Measurements from ENCODE around the gene BAIAP2L1. TPM values are rescaled to one million over a fixed set of nuclear protein-coding genes. Genes with fewer than 3 reads are reported as not detected.

BAIAP2L1 gene
- total RNA-seq, 1 experiment from 2014 or later: 63.8 TPM

- peaks cover 17% of the 10 kb centered on the region for H3K36me3 Mint-ChIP-seq (ENCODE audit: insufficient read depth, unreplicated experiment)
- TF ChIP-seq, protein P1, sequence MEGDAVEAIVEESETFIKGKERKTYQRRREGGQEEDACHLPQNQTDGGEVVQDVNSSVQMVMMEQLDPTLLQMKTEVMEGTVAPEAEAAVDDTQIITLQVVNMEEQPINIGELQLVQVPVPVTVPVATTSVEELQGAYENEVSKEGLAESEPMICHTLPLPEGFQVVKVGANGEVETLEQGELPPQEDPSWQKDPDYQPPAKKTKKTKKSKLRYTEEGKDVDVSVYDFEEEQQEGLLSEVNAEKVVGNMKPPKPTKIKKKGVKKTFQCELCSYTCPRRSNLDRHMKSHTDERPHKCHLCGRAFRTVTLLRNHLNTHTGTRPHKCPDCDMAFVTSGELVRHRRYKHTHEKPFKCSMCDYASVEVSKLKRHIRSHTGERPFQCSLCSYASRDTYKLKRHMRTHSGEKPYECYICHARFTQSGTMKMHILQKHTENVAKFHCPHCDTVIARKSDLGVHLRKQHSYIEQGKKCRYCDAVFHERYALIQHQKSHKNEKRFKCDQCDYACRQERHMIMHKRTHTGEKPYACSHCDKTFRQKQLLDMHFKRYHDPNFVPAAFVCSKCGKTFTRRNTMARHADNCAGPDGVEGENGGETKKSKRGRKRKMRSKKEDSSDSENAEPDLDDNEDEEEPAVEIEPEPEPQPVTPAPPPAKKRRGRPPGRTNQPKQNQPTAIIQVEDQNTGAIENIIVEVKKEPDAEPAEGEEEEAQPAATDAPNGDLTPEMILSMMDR (IDR thresholded peaks at IDR 0.05; ENCODE audit: unreplicated experiment): no peak
- no peaks in the 10 kb centered on the region for H3K4me1 Mint-ChIP-seq (ENCODE audit: low read depth, unreplicated experiment)
- intact Hi-C loops (cut with micrococcal nuclease; ENCODE audit: unreplicated experiment): no loop called here
- H3K27me3 Mint-ChIP-seq (ENCODE audit: unreplicated experiment): no peaks in the 10 kb centered on the region
- CTCF ChIA-PET: interaction anchor here (0.7 kb wide), 1 partner anchor 25 kb away, joined by 5 read pairs; no protein-coding TSS in a partner anchor
- DNase-seq: no peak
- no peaks in the 10 kb centered on the region for H3K9me3 Mint-ChIP-seq (ENCODE audit: low read depth, unreplicated experiment)
- no peak overlapping the region for H3K4me3 Mint-ChIP-seq (ENCODE audit: low read depth, unreplicated experiment)
- H3K27ac Mint-ChIP-seq (ENCODE audit: unreplicated experiment): no peak overlapping the region
- no TSS peak for BruUV-seq (replicated peaks)
Observed at GRCh38 chr7:98254951-98255610, 145.8 kb downstream of the BAIAP2L1 start.

- H3K27ac Mint-ChIP-seq (ENCODE audit: unreplicated experiment): no peak overlapping the region
- H3K36me3 Mint-ChIP-seq (ENCODE audit: insufficient read depth, unreplicated experiment): peaks cover 17% of the 10 kb centered on the region
- H3K4me1 Mint-ChIP-seq (ENCODE audit: low read depth, unreplicated experiment): no peaks in the 10 kb centered on the region
- TF ChIP-seq, protein P1 (IDR thresholded peaks at IDR 0.05; ENCODE audit: unreplicated experiment): no peak
- DNase-seq: no peak
- BruUV-seq (replicated peaks): no TSS peak
- H3K4me3 Mint-ChIP-seq (ENCODE audit: low read depth, unreplicated experiment): no peak overlapping the region
- H3K27me3 Mint-ChIP-seq (ENCODE audit: unreplicated experiment): no peaks in the 10 kb centered on the region
- intact Hi-C loops (cut with micrococcal nuclease; ENCODE audit: unreplicated experiment): no loop called here
- H3K9me3 Mint-ChIP-seq (ENCODE audit: low read depth, unreplicated experiment): no peaks in the 10 kb centered on the region
- CTCF ChIA-PET: interaction anchor here (0.7 kb wide), 1 partner anchor 24 kb away, joined by 5 read pairs; no protein-coding TSS in a partner anchor
Observed at GRCh38 chr7:98254516-98254915, 146.4 kb downstream of the BAIAP2L1 start.

DNA sequence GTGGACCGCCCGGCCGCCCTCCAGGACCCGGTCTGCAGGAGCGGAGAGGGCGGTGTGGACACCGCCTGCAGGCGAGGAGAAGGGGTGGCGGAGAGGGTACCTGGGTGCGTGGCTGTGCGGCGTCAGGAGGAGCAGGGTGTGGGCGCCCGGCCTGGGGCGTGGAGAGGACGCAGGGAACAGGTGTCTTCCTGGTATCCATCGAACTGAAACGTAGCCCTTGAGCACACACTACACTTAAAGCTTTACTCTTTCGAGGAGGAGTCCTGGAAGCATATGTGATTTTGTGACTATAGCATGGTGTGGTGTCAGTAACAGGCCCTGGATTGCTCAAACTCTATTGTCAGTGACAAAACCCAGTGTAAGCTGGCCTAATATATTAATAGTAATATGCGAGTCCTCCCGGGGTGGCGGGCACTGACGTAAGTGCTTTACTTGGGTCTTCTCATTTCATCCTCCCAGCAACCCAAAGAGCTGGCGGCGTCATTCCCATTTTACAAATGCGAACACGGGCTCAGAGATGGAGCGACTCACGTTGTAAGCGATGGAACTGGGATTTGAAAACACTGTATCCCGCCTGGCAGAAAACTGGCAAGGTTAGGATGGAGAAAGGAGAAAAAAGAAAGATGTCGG is 148.3 kb downstream of the BAIAP2L1 start:
- H3K36me3 Mint-ChIP-seq (ENCODE audit: insufficient read depth, unreplicated experiment): peaks cover 17% of the 10 kb centered on the region
- BruUV-seq (replicated peaks): TSS peak; percentile 55
- CTCF ChIA-PET: interaction anchor here (0.6 to 0.7 kb wide), 2 partner anchors 11 to 19 kb away, joined by 3 read pairs; no protein-coding TSS in a partner anchor
- H3K27me3 Mint-ChIP-seq (ENCODE audit: unreplicated experiment): no peaks in the 10 kb centered on the region
- H3K9me3 Mint-ChIP-seq (ENCODE audit: low read depth, unreplicated experiment): no peaks in the 10 kb centered on the region
- peaks cover 8% of the 10 kb centered on the region for H3K4me1 Mint-ChIP-seq (ENCODE audit: low read depth, unreplicated experiment)
- no peak for DNase-seq
- H3K4me3 Mint-ChIP-seq (ENCODE audit: low read depth, unreplicated experiment): peak overlapping the region; percentile 100
- intact Hi-C loops (cut with micrococcal nuclease; ENCODE audit: unreplicated experiment): no loop called here
- TF ChIP-seq, protein P1 (IDR thresholded peaks at IDR 0.05; ENCODE audit: unreplicated experiment): no peak
- peak overlapping the region; percentile 82 for H3K27ac Mint-ChIP-seq (ENCODE audit: unreplicated experiment)

DNA sequence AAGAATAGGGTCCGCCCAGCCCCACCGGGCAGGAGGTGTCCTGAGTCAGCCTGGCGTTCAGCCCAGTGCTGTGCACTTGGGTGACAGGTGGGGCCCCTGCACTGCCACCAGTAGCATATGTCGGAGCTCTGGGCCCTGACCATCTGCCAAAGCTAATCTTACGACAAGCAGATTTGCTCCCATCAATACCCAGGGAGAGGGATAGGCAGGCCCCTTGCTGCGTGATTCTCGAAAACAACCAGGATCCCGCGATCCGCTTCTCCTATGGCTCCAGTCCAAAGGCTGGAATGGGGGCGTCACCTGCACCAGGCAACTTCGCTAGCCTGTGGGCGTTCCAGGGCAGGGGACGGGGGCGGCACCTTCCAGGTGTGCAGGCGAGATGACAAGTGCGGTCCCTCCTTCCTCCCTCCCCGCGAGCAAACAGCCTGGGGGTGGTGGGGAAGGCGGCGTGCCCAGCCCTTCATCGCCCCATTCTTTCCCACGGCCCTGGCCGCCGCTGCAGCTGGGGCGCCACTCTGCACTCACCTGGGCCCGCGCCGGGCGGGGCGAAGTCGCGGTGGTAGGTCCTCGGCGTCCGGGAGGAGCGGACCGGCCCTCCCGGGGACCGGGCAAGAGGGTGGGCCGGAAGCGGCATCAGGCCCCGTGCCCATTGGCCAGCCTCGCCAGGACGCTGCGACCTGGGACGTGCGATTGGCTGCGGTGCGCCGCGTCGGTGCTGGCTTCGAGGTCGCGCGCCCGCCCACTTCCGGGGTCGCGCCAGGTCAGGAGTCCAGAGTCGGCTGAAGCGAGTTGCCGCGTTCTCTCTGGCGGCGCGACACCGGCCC is 149.1 kb downstream of the BAIAP2L1 start, which contains the start of gene TECPR1:
TECPR1 (minus strand) TSS at position 632 of the 824 bp plus-strand sequence. CDS start 6,086 bp downstream, outside the sequence.
- CTCF ChIA-PET: no interaction called here
- no TSS peak for BruUV-seq (replicated peaks)
- intact Hi-C loops (cut with micrococcal nuclease; ENCODE audit: unreplicated experiment): no loop called here
- Mint-ChIP-seq H3K27ac (ENCODE audit: unreplicated experiment) (peak within 1 kb of the TSS; percentile 82), H3K4me3 (ENCODE audit: low read depth, unreplicated experiment) (peak within 1 kb of the TSS; percentile 100), H3K27me3 (ENCODE audit: unreplicated experiment) (no peaks in the 10 kb centered on the region), H3K36me3 (ENCODE audit: insufficient read depth, unreplicated experiment) (peaks cover 17% of the 10 kb centered on the region), H3K9me3 (ENCODE audit: low read depth, unreplicated experiment) (no peaks in the 10 kb centered on the region), H3K4me1 (ENCODE audit: low read depth, unreplicated experiment) (peaks cover 8% of the 10 kb centered on the region)
- peak; percentile 92 for DNase-seq
- TF ChIP-seq, protein P1 (IDR thresholded peaks at IDR 0.05; ENCODE audit: unreplicated experiment): no peak

All from Calu3 (cell line).